ENCODE measurements around the gene FXYD6.

DNA sequence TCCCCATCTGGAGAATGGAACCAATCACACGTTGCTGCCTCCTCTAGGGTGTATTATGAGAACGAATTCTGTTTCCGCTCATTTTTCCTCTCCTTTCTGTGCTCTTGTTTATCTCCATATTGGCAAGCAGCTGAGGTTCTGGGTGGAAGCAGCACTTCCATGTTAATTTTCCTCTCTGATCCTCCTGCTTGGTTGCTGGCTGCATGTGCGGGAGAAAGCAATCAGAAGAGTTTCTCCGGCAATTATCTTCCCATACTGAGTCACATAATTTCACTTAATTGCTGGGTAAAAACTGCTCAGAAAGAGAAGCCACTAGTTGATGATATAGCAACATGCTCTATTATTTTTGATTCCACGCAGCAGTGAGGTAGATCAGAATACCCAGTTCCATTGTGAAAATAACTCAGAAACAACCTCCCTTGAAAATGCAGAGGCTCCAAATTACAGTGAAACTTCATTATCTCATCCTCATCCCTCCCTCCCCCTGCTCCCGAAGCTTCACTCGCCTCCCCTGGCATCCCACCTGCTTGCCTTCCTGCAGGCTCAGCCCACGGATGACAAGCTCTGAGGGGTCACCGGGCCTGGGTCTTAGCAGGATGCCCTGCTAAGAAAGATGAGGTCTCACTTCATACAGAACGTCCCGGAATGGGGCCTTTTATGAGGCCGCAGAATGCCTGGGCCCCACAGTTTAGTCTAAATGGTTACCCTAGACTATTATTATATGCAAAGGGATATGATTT is 20.4 kb downstream of the FXYD6 start:
- TF ChIP-seq POLR2A (IDR thresholded peaks at IDR 0.05) (no peak), EP300 (IDR thresholded peaks at IDR 0.05) (no peak), POLR2AphosphoS5 (IDR thresholded peaks at IDR 0.05) (no peak)
- TF ChIP-seq, protein P1, sequence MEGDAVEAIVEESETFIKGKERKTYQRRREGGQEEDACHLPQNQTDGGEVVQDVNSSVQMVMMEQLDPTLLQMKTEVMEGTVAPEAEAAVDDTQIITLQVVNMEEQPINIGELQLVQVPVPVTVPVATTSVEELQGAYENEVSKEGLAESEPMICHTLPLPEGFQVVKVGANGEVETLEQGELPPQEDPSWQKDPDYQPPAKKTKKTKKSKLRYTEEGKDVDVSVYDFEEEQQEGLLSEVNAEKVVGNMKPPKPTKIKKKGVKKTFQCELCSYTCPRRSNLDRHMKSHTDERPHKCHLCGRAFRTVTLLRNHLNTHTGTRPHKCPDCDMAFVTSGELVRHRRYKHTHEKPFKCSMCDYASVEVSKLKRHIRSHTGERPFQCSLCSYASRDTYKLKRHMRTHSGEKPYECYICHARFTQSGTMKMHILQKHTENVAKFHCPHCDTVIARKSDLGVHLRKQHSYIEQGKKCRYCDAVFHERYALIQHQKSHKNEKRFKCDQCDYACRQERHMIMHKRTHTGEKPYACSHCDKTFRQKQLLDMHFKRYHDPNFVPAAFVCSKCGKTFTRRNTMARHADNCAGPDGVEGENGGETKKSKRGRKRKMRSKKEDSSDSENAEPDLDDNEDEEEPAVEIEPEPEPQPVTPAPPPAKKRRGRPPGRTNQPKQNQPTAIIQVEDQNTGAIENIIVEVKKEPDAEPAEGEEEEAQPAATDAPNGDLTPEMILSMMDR (IDR thresholded peaks at IDR 0.05), result no peak

Data from stomach (tissue), 4 donors.